Inflammatory macrophage treated with lipopolysaccharide for 4 hours (primary cell): ENCODE results near the gene RNF10.
"Not testable (repeated sequence)": the region's sequence is repeated elsewhere in the genome, so short reads cannot be mapped to it uniquely, and the experiment has no call there.

Experiments
- DNase-seq: peaks from one replicate; pipeline ENCODE4 v3.0.0-alpha.2; 2020

Gene RNF10

DNA sequence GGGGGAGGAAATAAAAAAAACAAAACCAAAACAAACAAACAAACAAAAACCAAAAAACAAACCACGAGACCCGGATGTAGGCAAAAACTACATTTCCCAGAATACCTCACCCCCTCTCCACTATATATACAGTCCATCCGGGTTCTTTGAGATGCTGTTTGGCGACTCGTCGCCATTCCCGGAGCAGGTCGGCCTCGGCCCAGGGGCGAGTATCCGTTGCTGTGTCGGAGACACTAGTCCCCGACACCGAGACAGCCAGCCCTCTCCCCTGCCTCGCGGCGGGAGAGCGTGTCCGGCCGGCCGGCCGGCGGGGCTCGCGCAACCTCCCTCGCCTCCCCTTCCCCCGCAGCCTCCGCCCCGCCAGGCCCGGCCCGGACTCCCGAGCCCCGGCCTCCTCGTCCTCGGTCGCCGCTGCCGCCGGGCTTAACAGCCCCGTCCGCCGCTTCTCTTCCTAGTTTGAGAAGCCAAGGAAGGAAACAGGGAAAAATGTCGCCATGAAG lies at the start of gene RNF10:
TSS of gene RNF10 (plus strand) at position 154 of the 500 bp plus-strand sequence. CDS start 456 bp downstream, outside the sequence.
- DNase-seq: peak; percentile 89

DNA sequence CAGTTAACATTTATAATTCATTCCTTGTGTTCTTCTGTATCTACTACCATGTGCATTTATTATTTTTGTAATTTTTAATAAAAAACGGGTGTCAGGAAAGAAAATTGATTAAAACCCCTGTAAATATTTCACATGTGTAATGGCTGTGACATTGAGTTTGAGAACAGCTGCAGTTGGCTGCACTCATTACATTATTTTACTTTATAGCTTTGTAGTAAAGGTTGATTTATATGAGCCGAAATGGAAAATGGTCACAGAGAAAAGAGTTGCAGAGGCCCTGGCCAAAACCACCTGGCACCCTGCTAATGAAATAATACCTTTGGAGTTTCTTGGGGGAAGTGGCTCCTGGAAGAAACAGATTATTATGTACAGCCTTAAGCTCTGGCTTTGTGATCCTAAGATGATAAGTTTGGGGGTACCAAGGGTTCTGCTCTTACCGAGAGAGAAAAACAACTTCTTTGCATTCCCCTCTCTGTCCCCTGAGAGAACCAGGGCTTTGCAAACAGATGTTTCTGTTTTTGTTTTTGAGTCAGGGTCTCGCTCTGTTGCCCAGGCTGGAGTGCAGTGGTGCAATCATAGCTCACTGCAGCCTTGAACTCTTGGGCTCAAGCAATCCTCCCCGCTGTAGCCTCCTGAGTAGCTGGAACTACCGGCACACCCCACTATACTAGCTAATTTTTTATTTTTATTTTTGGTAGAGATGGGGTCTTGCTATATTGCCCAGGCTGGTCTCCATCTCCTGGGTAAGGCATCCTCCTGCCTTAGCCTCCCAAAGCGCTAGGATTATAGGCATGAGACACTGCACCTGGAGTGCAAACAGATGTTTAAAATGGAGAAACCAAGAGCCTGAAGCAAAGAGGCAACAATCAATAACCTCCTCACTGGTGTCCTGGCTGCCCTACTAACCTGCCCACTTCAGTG lies 47.9 kb upstream of the RNF10 start:
- no peak for DNase-seq

DNA sequence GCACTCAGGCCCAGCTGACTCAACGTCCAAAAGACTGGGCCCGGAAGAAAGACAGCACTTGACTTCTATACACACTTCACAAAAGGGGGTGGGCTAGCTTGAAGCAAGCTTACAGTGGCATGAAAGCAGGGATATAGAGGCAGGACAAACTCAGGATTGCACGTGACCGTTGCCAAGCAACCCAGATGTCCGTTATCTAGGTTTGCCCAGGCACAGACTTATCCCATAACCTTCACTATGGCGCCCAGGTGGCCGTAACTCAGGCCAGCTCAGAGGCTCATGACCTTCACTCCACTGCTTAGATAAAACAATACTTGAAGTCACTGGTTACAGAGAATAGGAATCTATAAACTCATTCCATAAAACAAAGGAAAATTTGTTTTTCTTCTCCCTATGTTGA lies 46.6 kb upstream of the RNF10 start:
- DNase-seq: not testable (repeated sequence)

DNA sequence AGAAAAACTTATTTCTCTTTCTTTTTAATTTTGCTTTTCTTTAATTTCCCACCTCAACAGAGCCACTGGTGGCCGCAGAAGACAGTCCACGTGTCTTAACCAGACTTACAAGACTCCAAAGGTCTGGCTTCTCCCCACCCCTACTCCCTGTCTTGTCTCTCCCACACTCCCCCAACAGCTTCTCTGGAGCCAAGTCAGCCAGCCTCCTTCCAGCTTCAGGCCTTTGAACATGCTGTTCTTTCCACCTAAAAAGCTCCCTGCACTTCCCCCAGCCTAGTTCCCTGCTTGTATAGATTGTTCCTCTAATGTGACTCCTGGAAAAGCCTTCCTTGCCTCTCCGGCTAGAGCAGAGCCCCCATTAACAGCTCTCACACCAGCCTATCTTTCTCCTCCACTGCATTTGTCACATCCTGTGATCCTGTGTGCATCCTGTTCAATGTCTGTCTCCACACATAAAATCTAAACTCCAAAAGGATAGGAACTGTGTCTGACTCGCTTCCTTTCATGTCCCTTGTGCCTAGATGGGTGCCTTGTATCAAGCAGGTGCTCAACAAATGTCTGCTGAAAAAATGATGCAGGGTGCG lies 46.0 kb upstream of the RNF10 start:
- DNase-seq: no peak

DNA sequence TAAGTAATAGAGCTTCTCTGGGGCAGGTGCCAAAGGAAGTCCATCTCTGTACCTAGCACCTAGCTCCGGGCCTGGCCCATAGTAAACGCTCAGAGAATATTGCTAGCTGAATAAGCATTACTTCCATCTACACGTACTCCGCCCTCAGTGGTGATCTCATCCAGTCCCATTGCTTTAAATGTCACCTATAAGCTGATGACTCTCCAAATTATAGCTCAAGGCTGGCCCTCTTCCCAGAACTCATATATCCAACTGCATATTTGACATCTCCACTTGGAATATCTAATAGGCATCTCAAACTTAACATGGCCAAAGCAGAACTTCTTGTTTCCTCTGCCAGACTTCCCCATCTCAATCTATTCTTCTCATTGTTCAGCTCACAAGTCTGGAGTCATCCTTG lies 45.1 kb upstream of the RNF10 start:
- no peak for DNase-seq

DNA sequence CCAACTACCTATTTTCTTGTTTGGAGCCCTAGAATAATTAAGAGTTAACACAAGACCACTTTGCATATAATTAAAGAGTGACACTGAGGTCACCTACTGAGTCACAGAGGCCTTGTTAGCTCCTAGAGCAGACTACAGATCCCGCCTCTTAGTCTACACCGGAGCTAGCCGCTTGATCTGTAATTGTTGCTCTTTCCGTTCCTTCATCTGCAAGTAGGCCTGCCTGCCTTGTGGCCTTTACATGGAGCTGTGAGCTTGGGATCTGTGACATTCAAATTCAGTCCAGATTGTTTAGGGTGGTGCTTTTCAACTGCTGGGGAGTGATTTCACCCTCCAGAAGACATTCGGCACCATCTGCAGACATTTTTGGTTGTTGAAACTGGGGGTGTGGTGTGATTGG lies 43.8 kb upstream of the RNF10 start:
- DNase-seq: no peak

DNA sequence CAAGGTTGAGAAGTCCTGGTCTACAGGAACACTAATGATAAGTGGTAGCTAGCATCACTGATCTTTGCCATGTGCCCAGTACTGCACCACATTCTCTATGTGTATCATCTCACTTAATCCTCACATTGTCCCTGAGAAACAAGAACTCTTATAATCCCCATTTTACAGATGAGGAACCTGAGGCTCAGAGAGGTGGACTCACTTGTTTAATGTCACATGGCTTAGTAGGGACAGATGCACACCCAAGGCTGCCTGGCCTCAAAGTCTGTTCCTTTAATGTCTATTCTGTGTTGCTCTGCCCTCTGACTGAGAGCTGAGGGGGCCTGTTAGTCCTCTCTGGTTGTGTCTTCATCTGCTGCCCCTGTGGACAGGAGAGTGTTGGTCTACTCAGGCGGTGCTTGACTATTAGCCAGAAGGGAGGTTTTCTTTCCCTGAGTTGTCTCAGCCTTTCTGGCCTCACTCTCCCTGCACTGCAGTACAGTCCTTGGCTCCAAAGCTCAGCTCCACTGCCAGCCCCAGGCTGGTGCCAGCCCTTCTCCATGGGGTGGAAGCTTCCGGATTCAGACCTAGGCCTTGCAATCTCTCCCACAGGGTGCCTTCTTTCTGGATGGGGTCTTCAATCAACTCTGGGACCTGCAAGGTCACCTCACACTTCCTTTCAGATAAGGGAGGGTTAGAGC lies 43.2 kb upstream of the RNF10 start:
- DNase-seq: no peak

DNA sequence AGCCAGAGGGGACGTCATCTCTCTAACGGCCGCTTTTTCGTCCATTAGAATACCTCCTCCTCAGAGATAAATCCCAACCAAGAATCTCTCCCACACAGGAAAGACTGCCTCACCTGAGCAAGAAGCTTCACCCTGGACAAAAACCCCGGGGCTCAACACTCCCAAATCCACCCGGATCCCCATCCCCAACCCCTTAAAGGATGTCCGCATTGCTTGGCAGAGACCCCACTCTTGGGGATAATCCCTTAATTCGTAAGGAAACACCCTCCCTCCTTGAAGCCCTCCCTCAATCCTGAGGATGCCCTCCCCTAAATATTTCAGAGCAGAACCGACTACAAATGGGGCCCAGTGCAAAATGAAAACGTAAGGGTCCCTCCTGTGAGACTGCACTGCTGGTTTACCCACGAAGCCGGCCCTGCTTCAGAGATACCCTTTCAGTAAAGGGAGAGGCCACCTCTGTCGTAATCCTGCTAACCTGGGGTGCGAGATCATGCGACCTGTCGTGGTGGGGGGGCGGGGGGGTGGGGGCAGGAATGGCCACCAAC lies 38.9 kb upstream of the RNF10 start:
- DNase-seq: no peak

DNA sequence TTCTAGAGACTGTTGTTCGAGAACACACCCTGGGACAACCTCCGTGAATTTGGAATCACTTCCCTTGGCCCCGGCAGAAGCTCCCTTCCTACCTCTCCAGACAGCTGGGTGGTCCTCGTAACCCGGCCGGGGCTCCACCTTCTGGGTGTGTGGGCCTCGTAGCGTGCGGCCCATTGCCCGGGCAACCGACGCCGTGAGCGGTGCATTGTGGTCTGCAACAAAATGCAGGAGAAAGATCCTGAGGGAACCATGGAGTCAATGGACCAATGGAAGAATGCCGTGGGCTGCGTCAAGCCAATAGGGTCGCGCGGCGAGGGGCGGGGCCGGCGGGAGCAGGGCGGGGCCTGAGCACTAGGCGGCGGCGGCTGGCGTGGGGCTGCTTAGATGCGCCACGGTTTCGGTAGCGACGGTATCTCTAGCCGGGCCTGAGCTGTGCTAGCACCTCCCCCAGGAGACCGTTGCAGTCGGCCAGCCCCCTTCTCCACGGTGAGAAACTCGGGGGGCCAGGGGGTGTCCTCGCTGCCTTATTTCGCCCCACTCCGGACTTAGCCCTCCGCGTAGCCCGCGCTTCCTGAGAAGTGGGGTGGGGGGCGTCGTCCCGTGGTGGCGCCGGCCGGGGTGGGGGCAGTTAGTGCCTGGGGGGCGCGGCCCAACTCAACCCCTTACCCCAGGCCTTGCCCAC lies 38.3 kb upstream of the RNF10 start, which contains the start of gene DYNLL1:
TSS of gene DYNLL1 (plus strand) at position 383 of the 682 bp plus-strand sequence. CDS start 309 bp downstream, outside the sequence.
- DNase-seq: peak; percentile 96

DNA sequence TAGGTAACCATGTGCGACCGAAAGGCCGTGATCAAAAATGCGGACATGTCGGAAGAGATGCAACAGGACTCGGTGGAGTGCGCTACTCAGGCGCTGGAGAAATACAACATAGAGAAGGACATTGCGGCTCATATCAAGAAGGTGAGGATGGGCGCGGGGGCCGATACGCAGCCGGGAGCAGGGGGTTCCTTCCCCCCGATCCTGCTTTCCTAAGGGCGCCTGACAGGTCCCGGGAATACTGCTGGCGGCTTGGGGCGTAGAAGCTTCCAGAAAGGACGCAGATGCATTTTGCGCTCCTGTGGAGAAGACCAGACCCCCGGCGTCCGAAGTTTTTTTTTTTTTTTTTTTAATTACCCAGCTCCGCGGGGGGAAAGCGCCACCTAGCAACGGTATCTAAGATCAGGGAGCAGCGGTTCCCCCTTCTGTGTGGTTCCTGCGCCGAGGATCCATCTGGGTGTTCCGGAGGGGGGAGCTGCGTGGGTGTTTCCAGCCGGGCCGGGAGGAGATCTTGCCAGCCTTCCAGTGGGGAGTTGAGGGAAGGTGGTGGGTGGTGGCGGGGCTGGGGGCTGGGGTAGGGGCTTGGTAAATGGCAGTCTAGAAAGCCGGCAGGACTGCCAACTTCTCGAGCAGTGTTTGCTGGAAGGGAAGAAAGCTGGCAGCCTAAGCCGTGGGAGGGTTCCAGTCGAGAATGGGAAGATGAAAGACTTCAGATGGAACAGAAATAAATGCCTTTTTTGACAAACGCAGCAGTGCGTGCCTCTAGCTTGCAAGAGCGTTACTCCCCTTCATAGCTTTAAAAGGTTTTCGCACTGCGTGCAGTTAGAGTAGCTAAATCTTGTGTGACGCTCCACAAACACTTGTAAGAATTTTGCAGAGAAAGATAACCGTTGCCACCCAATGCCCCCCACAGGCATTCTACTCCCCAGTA lies 37.5 kb upstream of the RNF10 start:
- peak; percentile 66 for DNase-seq

DNA sequence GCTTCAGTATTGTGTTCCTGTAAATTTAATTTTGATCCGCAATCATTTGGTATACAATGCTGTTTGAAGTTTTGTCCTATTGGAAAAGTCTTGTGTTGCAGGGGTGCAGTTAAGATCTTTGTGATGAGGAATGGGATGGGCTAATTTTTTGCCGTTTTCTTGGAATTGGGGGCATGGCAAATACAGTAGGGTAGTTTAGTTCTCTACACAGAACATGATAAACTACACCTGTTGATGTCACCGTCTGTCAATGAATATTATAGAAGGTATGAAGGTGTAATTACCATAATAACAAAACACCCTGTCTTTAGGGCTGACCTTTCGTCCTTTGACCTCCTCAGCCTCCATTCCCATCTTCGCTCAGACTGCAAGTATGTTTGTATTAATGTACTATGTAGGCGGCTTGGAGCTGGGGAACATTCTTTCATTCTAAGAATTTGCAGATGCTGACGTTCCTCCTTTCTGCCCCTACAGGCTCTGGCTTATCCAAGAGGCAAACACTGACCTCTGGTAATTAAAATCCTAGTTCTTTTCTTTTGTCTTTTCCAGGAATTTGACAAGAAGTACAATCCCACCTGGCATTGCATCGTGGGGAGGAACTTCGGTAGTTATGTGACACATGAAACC lies 36.5 kb upstream of the RNF10 start:
- DNase-seq: no peak

DNA sequence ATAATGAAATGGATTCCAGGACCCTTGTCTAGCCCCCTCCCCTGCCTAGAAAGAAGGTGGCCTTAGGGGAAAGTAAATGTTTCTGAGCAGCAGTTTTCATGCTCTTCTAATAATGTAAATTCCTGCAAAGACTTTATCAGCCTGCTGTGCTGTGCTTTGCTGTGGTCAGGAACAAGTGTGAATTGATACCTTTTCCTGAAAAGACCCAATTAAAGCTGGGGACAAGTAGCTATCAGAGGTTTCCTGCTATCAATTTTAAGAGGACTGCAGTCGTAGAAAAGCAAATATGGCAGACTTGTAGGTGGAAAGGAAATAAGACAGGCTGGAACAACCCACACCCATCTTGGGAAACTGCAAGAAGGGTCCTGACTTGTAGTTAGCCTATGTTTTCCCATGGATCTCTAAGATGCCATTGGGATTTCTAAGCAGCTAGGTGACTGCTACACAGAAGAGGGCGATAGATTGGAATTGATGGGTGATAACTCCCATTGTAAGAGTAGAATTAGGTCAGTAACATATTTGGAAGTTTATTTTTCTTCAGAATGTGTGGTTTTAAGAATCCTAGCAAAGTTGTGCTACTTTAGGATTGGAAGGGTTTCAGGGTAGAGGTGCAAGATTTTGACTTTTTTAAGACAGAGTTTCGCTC lies 35.2 kb upstream of the RNF10 start:
- no peak for DNase-seq

DNA sequence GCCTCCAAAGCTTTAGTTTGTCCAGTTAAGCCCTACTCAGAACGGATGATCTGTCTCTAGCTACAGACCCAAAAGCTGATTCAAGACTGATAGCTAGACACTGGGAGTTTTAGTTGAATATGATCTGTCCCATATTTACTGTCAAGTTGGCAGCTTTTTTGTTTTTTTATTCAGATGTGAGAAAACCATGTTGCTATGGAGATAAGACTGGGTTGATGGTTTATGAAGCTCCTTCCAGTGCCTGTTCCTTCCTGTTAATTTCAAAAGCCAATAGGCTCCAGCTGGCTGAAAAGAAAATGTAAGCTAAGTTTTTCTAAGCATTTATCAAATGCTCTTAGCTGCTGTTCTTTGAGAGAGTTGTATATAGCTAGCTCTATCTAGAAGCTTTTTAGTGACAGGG lies 33.6 kb upstream of the RNF10 start:
- no peak for DNase-seq

DNA sequence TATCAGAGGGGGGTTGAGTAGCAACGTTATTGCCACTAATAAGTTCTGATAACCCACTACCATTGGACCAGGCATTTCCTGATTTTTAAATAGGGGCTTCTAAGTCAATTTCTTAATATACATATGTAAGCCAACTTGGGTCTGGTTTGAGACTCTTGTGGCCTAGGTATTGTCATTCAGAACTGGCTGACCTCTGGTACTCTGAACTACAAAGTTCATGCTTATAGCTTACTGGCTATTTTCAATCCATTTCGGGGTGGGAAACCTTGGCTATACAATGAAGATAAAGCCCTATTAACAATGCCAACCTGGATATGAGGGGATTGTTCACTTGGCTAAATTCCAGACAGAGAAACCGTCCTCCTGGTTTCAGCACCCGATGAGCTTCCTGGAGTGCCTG lies 29.6 kb upstream of the RNF10 start:
- DNase-seq: no peak

DNA sequence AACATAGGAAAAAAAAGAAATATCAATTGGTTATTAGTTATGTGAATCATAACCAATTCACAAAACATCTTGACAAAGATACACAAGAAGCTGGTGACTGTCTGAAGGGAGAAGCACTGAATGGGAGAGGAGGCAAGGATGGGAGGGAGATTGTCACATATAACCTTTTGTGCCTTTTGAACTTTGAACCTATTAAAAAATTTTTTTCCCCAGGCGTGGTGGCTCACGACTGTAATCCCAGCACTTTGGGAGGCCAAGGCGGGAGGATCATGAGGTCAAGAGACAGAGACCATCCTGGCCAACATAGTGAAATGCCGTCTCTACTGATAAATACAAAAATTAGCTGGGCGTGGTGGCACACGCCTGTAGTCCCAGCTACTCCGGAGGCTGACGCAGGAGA lies 25.6 kb upstream of the RNF10 start:
- no peak for DNase-seq

DNA sequence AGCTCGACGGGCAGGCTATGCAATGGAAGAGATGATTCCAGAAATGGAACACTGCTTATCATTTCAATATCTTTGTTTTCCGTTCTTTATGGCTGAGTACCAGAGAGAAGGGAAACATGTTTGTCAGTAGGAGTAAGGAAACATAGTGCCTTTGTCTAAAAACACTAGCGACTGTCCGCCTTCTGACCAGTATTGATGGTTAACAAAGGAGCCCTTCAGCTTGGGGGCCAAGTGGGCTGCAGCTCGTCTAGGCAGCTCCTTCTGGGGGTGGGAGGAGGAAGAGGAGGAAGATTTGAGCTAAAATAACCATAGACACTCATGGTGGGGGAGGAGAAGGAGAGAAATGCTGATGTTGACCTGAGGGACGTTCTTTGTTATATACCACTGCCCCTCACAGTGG lies 20.2 kb upstream of the RNF10 start:
- DNase-seq: no peak

DNA sequence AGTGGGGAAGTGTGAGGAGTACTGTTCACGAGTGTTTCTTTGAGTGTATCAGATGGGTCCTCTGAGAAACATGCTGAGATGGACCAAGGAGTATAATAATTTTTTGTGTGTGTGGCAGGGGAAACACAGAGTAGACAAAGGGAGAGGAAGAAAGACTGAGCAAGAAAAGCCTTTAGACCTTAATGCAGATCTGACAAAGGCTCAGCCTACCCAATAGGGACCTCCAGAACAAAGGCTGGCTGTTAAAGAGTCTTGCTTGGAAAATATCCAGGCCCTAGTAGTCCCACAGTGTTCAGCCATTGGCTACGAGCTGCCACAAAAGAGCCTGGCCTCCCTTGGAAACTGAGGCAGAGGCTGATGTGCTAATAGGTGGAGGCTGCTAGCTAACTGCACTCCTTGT lies 18.7 kb upstream of the RNF10 start:
- no peak for DNase-seq

DNA sequence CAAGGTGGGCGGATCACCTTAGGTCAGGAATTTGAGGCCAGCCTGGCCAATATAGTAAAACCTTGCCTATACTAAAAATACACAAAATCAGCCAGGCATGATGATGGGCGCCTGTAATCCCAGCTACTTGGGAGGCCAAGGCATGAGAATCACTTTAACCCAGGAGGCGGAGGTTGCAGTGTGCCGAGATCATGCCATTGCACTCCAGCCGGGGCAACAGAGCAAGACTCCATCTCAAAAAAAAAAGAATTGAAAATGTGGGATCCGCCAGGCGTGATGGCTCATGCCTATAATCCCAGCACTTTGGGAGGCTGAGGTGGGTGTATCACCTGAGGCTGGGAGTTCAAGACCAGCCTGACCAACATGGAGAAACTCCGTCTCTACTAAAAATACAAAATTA lies 14.8 kb upstream of the RNF10 start:
- not testable (repeated sequence) for DNase-seq

DNA sequence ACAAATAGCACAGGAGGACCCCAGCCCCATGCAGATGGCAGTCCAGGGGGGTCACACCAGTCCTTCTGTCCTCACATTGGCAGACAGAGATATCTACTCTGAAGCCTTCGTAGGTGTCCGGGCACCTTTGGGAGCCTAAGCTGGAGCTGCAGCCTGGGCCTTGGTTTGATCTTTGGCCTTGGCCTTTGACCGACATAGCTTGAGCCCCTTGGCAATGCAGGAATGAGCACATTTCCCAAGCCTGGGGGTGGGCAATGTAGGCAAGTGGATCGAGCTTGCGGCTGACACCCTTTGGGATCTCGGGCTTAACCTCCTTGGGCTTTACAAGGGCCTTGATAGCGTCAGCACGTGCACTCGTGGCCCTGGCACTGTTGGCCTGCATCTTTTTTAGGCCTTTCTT lies 11.6 kb upstream of the RNF10 start:
- no peak for DNase-seq

DNA sequence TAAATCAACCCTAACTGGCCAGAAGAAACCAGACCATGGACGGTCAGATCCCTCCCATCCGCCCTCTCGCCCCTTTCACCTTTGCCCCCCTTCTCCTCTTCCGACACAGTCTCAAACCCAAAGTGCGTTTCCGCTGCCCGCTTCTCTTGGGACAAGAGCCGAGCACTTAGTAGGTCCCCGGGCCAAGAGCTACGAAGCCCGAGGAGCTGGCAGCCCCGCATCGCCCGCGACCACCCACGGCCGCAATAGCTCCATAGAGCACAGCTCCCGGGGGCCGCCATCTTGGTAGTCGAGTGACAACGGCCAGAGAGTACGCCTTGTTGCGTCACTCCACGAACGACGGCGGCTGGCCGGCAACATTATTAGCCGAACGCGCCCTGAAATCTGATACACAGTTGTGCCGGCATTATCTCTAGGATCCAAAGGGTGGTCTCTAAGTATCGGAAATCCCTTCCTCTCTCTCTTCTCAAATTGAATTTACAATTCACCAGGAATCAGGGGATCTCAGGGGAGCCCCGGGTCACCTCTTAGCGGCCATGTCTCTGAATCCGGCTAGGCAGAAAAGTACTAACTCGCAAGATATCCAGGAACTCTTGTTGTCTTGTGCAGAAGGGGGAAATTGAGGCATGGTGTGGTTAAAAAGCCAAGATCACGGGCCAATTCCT lies 5.2 kb upstream of the RNF10 start, which contains the start of gene COQ5:
TSS of gene COQ5 (minus strand) at position 298 of the 665 bp plus-strand sequence. CDS start at position 281, 17 bp downstream.
- peak; percentile 89 for DNase-seq
